Stimulated activated CD8-positive, alpha-beta memory T cell treated with anti-CD3 and anti-CD28 coated beads, Interleukin-4, amount 100 ng/mL, for 1 hour (primary cell): ENCODE data around the gene TMEM8B.

ENCODE experiments used
- DNase-seq, 2 donors: peaks; one replicate each; pipeline ENCODE4 v3.0.0-alpha.2; 2020; ENCODE audit warnings: low read depth in 2 of 2, low spot score in 1 of 2

The TMEM8B gene

DNA sequence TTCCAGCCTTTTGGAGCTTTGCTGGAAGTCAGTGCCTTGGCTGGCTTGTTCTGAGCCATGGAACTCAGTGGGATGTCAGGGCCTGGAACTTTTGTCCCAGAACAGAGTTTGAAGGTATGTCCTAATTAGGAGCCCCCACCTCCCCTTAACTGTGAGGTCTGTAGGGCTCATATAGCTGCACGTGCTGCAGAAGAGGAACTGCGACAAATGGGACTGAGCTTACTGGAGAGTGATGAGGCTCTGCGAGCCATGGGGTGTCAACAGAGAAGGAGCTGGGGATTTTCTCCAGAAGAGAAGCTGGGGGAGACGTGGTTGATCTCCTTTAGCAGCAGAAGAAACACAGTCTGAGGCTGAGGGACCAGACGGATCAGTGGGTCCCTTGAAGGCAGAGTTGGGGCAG is 10.9 kb downstream of the TMEM8B start:
- no peak for DNase-seq

DNA sequence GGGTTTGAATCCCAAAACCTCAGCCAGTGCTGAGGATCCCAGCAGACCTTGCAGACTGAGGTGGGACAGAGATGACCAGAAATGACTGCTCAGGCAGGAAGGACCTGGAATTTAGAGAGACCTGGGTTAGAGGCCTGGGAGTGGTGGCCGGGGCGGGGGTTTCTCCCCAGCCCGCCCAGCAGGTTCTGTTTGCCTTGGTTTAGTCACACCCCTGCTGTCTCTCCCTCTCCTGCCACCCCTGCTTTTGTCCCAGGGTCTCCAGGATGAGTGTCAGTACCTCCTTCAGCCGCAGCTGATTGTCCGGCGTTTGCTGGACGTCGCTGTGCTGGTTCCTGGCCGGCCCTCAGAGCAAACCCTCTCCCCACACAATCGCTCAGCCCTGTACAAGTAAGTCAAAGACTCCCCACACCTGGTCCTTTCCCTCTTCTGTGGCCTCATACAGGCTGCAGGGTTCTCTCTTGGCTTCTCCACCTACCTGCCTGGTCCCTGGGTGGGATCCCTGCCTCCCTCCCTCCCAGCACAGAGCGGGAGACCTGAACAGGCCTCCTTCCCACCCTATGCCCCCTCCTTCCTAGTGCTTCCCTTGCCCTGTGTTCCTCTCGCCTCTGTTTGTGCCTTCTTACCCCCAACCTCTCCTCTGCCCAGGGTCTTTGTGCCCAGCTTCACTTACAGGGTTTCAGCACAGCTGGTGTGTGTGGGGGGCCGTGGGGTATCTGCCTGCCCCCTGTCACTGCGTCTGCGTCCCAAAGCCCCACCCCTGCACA is 12.0 kb downstream of the TMEM8B start:
- DNase-seq = no peak

- DNase-seq = no peak
Observed at GRCh38 chr9:35841645-35841900, 12.5 kb downstream of the TMEM8B start.

DNA sequence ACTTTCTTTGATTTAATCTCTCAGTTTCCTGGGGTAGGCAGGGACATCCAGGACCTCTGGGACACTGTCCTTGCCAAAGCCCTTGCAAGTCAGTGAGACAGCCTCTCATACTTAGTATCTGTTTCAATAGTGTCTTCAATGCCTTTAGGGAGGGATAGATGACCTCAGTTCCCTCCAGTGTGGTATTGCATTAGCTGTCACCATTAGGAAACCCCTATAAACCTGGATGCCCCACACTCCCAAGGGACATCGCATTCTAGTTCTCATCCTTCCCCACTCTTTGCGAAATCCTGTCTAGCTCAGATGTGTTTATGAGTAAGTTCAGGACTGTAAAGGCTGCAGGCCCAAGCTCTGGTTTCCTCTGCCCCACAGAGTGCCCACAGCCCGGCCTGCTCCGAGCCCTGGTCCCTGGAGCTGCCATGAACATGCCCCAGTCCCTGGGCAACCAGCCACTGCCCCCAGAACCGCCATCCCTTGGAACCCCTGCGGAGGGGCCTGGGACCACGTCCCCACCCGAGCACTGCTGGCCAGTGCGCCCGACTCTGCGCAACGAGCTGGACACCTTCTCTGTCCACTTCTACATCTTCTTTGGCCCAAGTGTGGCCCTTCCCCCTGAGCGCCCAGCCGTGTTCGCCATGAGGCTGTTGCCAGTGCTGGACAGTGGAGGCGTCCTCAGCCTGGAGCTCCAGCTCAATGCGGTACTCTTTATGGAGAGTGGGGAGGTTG is 13.2 kb downstream of the TMEM8B start:
- no peak for DNase-seq

GRCh38 chr9:35842795-35843194 is 13.8 kb downstream of the TMEM8B start:
- no peak for DNase-seq

DNA sequence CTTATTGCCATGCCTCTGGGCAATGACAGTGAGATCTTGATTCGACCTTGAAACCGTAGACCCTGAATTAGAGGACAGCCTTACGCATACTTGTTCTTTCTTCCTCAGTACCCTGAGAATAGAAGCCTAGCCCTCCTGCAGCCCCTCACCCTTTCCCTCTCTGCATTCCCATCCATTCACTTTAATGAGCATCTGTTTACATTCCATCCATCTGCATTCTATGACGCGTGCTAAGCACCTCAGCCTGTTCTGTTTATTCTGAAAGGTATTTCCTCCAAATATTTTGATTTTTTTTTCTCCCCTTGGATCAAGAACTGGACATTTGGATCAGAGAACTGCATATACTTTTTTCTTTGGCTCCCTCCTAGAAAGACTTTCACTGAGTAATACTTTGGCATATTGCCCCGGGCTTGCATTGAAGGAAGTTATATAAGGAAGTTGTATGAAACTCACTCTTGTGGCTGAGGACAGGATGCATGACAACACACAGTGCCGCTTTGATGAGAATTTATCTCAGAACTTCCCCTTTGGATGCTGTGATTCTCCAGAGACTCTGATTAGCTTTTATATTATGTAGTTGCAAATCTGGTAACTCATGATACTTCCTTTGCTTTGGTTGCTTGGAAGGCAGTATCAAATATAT is 15.7 kb downstream of the TMEM8B start:
- no peak for DNase-seq

DNA sequence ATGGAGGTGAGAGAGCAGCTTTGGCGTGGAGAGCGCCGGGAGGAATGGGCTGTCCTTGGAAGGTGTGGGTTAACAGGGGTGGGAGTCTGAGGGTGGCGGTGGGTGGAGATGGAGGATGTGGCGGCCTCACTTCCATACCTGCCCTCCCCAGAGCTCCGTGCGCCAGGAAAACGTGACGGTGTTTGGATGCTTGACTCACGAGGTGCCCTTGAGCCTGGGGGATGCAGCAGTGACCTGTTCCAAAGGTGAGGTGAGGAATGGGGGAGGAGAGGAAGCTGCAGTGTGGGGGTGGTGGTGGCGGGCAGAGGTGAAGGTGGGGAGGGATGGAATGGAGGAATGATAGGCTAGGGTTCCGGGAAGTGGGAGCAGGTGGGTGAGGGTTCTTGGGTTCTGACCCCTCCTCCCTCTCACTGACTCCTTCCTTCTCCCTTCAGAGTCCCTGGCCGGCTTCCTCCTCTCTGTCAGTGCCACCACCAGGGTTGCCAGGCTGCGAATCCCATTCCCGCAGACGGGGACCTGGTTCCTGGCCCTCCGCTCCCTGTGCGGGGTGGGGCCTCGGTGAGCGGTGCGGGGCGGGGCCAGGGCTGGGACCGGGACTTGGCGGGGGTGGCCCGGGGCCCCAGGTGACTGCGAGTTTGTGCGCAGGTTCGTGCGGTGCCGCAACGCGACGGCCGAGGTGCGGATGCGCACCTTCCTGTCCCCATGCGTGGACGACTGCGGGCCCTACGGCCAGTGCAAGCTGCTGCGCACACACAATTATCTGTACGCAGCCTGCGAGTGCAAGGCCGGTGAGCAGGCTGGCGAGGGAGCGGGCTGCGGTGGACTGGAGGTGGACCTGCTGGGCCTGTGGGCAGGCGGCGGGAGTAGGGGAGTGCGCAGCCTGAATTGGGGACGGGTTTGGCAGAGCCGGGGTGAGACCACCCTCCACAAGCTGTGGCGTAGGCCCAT is 17.1 kb downstream of the TMEM8B start:
- no peak for DNase-seq

DNA sequence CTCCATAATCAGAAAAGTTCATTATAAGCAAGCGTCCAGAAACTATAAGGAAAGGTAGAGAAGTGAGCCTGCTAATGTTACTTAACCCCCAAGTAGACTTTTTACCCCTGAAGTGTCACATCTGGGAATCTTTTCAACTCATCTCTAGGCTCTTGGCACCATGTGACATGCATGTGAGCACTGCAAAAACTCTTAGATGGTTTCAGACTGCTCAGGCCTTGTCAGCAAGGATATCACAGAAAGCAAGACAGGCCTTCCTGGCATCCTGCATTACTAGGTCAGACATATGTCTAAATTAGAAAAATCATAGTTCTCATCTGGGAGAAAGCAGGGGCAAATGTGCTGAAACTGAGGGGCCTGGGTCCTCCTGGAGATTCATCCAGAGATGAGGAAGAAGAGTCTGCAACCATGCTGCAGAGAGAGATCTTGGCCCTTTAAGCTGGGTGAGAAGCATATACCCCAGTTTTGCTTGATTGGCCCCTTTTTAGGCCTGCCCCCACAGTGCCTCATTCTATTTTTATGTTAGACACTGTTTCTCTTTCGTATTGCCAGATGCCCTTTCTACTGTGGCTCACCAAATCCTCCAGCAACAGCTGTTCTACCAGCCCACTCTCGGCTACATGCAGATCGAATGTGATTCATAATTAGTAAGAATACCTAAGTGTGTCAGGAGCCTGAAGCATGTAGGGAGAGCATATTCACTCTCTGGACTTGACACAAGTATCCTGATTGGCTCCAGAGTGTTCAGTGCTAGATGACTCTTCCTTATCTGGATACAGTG is 19.0 kb downstream of the TMEM8B start:
- DNase-seq = no peak

- no peak for DNase-seq
Observed at GRCh38 chr9:35852267-35852815, 23.3 kb downstream of the TMEM8B start.

- DNase-seq = no peak
Observed at GRCh38 chr9:35852876-35853865, 24.1 kb downstream of the TMEM8B start.

DNA sequence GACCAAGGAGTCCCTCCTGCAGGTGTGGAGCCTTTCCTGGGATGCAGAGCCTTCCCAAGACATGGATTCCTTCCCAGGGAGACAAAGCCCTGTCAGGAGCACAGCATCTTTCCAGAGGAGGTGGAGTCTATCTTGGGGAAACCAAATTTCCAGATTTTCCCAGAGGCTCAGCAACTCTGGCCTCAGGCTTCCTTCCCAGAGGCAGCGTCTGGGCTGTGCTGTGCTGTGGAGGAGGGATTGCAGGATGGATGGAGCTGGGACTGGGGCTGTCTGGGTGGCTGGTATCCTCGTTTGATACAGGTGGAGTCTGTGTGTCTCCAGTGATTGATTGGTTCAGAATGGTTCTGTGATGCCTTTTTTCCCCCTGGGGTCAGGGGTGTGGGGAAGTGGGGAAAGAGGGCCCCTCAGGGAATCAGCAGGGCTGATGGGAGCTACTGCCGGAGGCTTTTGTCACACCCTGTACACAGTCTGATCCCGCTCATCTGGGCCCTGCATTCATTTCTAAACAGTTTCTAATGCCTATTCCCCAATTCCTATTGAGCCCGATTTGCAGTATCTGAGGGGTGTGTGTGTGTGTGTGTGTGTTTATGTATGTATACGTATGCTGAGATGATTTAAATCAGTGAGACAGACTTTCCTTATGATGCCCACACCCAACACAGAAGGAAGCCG is 25.2 kb downstream of the TMEM8B start:
- DNase-seq = no peak

DNA sequence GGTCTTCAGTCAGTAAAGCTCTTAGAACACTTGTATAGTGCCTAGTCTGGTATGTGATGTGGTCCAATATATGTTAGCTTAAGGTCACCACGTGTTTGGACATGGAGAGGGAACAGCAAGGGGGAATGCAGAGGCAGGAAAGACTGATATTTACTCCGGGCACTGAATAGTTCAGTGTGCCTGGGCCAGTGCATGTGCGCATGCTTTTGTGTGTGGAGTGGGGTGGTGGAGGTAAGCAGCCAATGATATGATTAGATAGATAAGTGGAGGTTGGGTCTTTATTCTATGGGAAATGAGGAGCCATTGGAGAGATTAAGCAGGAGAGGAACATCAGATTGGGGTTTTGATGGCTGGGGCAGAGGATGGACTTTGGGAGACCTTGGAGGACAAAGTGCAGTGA is 27.2 kb downstream of the TMEM8B start:
- no peak for DNase-seq

GRCh38 chr9:35856882-35857281 is 27.9 kb downstream of the TMEM8B start:
- no peak for DNase-seq

- no peak for DNase-seq
Observed at GRCh38 chr9:35858458-35858857, 29.4 kb downstream of the TMEM8B start.

DNA sequence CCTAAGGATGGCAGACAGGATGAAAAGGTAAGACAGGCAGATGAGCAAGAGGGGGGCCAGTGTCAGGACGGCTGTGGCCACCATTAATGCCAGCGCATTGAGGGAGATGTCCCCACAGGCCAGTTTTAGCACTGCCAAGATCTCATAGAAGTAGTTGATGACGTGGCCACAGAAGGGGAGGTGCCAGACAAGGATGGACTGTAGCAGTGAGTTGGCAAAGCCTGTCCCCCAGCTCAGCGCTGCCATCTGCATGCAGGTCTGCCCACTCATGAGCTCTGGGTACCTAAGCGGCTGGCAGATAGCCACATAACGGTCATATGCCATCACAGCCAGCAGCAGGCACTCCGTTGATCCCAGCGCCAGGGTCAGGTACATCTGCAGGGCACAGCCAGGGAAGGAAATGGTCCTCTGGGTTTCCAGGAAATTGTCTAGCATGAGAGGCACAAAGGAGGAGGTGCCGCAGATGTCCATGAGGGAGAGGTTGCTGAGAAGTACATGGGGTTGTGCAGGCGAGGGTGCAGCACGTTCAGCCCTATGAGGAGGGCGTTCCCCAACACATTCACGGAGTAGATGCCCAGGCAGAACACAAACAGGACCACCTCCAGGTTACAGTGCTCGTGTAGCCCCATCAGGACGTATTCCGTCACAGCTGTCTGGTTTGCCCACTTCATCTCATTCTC is 30.4 kb downstream of the TMEM8B start:
- DNase-seq = no peak

- no peak for DNase-seq
Observed at GRCh38 chr9:35859990-35860339, 30.9 kb downstream of the TMEM8B start.

GRCh38 chr9:35861161-35861897 is 32.3 kb downstream of the TMEM8B start:
- no peak for DNase-seq
